T-helper 2 cell (primary cell): ENCODE data around the gene ZNF79.
"Not testable (repeated sequence)": the region's sequence is repeated elsewhere in the genome, so short reads cannot be mapped to it uniquely, and the experiment has no call there.

Experiments used
- DNase-seq, 5 experiments: peaks; one replicate each; pipeline versions ENCODE4 v3.0.0 to v3.0.0-alpha.2; 2012 to 2022

Gene ZNF79

DNA sequence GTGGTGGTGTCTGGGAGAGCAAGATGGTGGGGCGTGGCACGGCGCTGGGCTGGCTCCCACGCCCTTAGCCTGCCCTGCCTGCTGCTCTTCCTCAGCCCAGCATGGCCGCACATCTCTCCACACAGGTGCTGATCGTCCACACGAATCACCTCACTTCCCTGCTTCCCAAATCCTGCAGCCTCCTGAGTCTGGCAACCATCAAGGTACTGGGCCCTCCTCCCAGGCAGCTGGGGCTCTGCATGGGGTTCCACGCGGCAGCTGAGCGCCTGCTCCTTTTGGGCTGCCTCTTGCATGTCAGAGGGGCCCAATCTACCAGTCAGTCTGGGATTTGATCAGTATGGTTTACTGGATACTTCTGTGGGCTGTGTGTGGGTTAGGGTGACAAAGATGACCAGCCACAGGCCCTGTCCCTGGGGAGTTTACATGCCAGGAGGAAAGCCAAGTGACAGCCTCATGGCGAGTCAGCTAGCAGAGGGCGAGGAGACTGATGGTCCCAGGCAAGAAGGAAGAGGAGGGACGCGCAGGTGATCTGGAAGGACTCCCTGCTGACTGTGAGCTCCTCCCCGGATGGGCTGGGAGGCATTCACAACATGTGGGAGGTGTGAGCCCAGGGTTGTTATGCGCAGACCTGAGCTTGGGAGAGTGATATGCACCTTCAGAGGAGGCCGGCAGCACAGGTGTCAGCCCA is 33.2 kb downstream of the ZNF79 start:
- no peak for DNase-seq

DNA sequence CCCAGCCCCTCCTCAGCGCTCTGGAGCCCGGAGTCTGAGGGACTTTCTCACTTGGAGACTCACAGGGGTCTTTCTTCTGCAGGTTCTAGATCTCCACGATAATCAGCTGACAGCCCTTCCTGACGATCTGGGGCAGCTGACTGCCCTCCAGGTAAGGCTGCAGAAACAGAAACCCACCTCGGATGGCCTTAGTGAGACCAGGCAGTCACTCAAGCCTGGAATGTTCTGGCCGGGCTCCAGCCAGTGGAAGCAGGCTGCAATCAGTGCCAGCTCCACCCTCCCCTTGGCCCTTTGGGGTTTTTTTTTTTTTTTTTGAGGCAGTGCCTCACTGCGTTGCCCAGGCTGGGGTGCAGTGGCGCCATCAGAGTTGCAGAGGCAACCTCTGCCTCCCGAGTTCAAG is 34.7 kb downstream of the ZNF79 start:
- DNase-seq = no peak

DNA sequence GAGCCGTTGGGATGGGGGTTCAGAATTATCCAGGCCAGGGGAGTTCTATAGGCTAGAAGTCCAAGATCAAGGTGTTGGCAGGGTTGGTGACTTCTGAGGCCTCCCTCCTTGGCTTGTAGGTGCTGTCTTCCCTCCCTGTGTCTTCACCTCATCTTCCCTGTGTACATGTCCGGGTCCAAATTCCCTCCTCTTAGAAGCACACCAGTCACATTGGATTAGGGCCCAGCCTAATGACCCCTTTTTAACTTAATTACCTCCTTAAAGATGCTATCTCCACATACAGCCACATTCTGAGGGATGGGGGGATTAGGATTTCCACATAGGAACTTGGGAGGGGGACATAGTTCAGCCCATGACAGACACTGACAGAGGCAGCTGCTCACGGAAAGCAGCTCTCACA is 39.2 kb downstream of the ZNF79 start:
- DNase-seq = no peak

DNA sequence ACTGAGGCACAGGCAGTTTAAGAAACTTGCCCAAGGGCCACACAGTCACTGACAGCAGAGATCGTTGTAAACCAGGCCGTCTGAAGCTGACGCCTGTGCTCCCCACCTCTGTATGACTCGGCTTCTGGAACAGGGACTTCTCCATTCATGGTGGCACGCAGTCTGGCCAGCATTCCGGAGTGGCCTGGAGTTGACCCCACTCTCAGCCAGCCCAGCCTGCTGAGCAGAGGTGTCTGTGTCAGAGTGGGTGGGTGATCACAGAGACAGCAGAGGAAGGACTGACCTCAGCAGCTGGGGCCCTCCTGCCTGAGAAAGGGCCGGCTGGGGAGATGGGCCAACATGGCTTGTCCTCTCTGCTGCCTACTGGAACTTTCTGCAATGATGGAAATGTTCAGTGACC is 39.7 kb downstream of the ZNF79 start:
- DNase-seq = no peak

DNA sequence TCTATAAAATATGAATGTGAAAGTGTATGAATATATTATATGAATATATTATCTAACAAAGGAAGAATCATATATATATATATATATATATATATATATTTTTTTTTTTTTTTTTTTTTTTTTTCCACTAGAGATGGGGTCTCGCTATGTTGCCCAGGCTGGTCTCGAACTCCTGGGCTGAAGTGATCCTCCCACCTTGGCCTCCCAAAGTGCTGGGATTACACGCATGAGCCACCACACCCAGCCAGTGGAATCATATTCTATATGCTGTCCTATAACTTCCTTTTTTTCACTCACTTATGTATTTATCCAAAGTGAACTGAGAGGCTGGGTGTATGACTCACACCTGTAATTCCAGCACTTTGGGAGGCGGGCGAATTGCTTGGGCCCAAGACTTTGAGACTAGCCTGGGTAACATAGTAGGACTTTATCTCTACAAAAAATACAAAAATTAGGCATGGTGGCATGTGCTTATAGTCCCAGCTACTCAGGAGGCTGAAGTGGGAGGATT is 42.3 kb downstream of the ZNF79 start:
- DNase-seq = not testable (repeated sequence)

DNA sequence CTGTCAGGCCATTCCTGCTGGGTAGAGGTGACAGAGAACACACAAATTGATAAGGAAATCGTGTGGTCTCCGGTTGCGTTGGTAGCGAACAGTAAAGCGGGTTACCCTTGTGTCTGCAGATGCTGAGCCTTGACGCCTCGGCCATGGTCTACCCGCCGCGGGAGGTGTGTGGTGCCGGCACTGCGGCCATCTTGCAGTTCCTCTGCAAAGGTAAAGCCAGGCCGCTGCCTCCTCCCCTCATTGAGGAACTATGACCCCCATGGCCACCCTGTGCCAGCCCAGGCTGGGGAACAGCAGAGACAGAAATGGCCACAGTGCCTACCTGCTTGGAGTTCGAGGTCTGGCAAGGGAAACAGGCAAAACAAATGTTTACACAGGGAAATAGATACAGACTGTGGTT is 43.4 kb downstream of the ZNF79 start:
- DNase-seq = no peak

DNA sequence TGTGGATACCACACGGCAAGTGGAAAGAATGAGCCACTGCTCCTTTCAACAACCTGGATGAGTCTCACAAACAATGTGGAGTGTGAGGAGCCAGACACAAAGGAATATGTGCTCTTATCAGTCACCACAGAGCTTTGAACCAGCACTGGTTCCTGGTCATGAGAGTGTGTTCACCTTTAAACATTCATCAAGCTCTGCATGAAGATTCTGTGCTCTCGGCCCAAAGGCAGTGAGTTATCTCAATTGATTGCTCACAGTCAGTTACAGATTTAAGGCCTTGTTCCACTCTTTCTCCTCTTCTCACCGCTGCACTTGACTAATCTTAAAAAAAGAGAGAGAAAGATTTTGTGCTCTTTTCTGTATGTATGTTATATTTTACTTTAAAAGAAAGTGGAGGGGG is 46.5 kb downstream of the ZNF79 start:
- no peak for DNase-seq

DNA sequence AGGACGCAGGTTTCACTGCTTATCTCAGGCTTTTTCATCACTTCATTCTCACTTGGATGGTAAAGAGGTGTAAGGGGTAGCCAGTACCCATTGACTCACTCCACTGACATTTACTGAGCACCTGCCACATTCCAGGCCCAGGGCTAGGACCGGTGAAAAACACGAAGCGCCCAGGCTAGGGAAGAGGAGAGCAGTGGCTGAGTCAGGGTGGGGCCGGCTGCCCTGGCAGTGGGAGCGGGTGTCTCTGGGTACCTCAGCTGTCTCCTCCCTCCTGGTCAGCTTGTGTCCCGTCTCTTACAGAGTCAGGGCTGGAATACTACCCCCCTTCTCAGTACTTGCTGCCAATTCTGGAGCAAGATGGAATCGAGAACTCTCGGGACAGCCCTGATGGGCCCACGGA is 49.3 kb downstream of the ZNF79 start:
- no peak for DNase-seq

DNA sequence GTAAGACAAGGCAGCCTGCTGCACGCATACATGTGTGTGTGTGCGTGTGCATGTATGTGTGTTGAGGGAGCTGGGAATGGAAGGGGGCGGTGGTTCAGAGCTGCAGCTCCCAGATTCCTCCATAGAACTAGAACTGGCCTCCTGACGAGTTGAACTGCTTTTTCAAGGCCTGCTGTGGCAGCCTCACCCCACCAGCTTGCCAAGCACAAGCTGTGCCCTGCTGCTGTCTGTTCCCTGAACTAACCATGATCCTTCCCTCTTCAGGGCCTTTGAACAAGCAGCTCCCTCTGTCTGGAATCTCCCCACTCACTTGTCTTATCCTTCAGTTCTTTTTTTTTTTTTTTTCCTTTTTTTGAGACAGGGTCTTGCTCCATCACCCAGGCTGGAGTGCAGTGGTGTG is 49.8 kb downstream of the ZNF79 start:
- no peak for DNase-seq

DNA sequence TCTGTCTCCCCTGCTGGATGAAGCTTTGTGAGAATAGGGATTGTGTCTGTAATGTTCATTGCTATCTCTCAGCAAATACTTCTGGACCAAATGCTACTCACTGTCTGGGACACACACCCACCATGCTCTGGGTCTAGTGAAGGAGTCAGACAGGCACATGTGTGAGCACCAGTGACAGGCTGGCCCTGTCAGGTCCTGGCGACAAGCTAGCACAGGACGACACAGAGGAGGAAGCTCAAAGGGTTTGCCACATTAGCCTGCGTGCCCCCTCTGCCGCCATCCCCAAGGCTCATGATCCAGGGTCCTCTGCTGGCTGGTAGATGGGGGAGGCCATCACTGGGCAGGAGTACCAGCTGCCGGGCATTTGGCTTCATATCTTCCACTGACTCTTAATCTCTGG is 50.4 kb downstream of the ZNF79 start:
- DNase-seq = no peak

DNA sequence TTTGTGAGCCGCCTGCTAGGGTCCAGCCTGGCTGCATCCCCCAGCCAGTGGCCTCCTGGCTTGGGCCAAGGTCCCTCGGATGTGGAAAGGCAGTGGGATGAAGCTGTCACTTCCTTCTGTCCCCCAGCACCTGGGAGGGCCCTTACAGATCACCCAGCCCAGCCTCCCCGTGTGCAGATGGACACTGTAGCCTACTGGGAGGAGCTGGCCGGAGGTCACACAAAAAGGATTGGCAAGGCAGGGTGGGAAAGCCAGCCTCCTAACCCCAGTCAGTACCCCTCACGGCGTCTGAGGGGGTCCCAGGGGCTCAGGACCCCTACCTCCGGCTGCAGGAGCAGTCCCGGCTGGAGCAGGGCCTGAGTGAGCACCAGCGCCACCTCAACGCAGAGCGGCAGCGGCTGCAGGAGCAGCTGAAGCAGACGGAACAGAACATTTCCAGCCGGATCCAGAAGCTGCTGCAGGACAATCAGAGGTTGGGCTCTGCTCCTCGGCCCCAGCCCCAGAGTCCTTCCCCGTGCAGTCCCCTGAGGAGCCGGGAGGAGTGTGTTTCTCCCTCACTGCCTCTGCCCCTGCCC is 55.4 kb downstream of the ZNF79 start:
- no peak for DNase-seq

DNA sequence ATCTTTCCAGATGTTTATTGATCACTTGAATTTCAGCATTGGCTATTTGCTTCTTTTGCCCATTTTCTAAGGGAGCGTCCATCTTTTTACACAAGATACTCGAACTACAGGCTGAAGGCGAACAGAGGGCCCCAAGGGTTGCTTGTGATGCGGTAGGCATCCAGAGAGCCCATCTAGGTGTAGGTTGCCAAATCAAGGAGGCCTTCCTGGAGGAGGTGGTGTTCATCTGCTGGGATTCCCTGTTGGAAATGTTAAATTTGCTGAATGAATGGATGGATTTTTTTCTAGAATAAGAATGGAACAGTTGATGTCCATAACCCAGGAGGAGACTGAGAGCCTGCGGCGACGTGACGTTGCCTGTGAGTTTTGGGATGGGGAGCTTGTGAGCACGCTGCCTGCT is 58.5 kb downstream of the ZNF79 start:
- no peak for DNase-seq

DNA sequence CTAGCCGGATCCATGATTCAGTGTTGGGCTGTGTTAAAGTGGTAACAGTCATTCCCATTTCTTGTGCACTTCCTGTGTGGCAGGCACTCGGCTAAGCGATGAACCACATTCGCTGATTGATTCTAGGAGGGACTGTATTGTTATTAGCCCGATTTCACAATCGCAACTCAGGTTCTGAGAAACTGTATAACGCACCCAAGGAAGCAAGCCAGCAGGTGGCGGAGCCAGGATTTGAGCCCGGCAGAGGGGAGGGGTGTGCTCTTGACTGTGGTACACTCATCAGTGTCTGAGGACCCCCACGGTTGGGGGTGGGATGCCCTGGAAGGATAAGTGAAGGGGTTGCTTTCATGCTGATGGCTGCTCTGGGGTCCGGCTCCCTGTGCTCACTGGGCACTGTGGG is 61.8 kb downstream of the ZNF79 start:
- no peak for DNase-seq

DNA sequence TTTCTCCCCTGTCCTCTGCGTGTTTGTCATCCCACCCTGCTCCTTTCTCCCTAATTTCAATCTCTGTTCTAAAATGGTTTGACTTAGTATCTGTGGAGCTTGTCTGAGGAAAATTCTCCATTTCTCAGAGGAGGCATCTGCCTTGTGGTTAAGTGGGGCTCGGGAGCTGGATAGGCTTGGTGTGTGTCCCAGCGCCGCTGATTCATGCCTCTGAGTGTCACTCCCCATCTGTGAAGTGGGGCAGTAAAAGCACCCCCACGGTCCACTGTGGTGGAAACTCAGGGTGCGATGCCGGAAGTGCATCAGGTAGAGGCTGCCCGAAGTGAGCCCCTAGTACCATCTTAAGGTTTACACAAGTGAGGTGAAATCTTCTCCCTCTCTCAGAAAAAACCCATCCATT is 64.8 kb downstream of the ZNF79 start:
- no peak for DNase-seq

DNA sequence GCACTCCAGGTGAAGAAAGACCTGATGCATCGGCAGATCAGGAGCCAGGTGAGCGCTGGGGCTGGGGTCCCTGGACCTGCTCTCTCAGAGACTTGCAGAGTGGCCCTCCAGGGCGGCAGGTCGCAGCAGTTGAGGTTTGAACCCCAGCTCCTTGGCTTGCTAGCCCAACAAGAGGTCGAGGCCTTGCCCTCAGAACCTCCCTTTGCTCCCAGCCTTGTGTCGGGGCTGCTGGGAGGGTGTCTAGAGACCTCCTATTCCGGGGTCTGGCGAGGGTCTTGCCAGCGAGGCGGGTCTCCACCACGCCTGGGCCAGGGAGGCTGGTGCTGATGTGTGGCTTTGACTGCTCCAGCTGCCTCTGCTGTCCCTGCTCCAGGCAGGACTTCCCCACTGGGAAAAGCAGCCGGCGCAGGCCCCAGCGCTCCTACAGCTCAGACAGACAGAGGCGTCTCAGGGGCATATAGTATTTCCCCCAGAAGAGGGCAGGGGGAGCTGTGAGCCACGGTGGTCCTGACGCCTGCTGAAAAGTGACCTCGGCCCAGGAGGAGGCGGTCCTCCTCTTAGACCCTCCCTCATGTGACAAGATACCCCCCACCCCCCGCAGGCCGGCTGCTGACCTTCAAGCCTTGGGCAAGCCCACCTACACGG is 65.4 kb downstream of the ZNF79 start:
- no peak for DNase-seq

DNA sequence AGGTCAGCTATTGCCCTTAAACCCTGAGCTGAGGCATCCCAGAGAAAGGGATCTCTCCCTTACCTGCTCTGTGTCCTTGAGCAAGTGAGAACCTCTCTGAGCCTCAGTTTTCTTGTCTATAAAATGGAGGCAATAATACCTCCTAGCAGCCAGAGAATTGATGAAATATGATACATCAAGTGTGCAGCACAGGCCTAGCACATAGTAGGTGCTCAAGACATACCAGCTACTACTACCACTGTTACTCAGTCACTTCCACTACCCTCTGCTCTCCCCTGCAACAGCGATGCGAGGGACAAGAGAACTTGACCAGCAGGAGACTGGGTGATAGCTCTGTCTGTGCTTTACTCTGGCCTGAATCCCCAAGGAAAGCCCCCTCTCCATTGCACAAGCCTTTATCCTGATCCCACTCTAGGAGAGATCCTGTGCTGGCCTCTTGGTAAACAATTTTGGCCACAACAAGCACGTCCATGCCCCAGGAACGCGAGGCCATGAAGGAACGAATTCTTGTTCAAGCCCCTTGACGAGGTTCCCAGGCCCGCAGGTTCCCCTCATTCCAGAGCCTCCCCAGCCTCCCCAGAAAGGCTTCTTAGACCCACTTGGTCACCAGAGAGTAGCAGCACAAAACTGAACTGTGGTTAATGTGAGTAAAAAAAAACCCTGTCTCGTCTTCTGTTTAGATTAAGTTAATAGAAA is 66.5 kb downstream of the ZNF79 start:
- DNase-seq = no peak

DNA sequence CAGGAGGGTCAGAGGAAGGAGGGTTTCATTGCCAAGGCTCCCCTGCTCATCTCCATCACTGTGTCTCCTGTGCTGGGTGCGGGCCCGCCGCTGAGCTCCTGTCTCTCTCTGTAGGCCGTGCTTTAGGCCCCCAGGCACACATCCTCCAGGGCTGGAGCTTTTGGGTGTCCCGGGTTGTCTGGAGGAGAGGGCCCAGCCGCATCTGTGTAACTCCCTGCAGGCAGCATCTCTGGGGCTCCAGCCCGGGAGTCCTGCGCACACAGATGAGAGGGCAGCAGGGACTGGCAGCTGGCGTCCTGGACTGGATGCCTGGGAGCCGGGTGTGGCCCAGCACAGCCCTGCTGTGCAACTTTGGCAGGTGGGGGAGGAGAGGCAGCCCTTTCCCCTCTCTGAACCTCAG is 67.3 kb downstream of the ZNF79 start:
- no peak for DNase-seq

DNA sequence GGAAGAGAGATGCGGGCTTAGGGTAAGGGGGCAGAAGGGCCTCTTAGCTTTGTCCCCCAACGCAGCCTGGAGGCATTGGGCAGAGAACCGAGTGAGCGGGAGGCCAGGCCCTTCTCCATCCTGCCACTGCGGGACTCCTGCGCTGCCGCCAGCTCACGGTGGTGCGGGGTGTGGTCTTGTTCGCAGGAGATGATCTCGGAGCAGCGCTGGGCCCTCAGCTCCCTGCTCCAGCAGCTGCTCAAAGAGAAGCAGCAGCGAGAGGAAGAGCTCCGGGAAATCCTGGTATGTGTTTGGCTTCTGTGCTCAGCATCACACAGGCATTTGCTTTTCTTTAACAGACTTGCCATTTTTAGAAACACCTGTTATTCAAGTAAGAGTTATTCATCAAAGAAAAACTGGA is 68.4 kb downstream of the ZNF79 start:
- no peak for DNase-seq

DNA sequence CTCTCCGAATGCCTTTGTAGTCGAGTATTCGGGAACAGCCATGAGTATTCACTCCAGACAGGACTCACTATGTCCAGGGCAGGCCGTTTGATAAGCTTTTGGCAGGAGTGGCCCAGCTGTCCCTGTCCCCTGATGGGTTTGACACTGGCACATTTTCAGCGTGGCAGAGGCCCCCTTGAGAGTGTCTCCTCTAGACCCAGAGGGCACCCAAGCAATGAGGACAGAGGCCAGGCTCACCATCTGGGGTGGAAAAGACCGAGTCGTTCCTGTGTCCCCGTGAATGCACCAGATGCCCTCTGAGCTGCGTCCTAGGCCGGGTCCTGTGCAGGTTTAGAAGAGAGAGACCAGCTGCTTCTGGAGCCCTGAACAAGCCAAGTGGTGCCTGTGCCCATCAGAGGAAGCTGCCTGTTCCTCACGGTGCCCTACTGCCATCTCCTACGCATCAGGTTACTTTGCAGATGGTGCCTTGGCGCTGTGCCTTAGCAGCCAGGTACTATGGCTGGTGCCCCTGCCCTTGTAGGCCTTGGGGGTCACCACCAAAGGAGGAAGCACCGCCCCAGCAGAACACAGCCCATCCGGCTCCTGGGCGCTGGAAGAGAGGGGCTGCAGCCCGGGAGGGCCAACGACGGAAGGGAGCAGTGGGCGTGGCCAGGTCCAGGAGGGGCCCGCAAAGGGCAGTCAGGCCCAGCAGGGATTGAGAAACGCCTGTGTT is 69.6 kb downstream of the ZNF79 start:
- no peak for DNase-seq

DNA sequence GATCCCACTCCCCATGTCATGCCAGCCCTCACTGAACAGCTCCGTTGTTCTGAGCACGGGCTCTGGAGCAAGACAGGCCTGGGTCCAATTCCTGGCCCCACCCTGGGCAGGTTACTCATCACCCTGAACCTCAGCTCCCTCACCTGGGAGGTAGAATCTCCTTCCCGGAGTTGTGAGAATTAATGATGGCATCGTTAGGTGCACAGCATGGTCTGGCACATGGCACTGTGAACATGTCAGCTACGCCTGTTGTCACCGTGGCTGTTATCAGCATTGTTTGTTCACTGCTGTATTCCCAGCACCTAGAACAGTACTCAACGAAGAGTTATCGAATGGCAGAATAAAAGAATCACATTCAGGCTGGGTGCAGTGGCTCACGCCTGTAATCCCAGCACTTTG is 70.1 kb downstream of the ZNF79 start:
- DNase-seq = no peak
